ENCODE measurements around the gene NCKAP5. TPM values are rescaled to one million over a fixed set of nuclear protein-coding genes. Genes with fewer than 3 reads are reported as not detected.

Gene NCKAP5
- polyA plus RNA-seq, 1 experiment, result 2.1 TPM

GRCh38 chr2:132911726-132912724 is 656.2 kb downstream of the NCKAP5 start:
- no peak for TF ChIP-seq CTCF (IDR thresholded peaks at IDR 0.05; ENCODE audit: insufficient read depth, low read depth, low read length)
- Histone ChIP-seq H3K27me3 (ENCODE audit: control insufficient read depth, insufficient read depth, low read length) (no peaks in the 10 kb centered on the region), H3K4me3 (ENCODE audit: low read depth, low read length) (no peak overlapping the region), H3K36me3 (ENCODE audit: control insufficient read depth, insufficient read depth, low read length) (no peaks in the 10 kb centered on the region)
- ChIA-PET CTCF (no interaction called here), POLR2A (no interaction called here)
- DNase-seq (ENCODE audit: low read depth), result no peak

GRCh38 chr2:132910432-132910831 is 657.8 kb downstream of the NCKAP5 start:
- no peak for TF ChIP-seq CTCF (IDR thresholded peaks at IDR 0.05; ENCODE audit: insufficient read depth, low read depth, low read length)
- H3K4me3 ChIP-seq (ENCODE audit: low read depth, low read length), result no peak overlapping the region
- POLR2A ChIA-PET, result no interaction called here
- CTCF ChIA-PET, result interaction anchor here (0.6 to 0.9 kb wide), 2 partner anchors 21 to 233 kb away, joined by 3 to 5 read pairs; no protein-coding TSS in a partner anchor
- no peak for DNase-seq (ENCODE audit: low read depth)
- no peaks in the 10 kb centered on the region for H3K27me3 ChIP-seq (ENCODE audit: control insufficient read depth, insufficient read depth, low read length)
- H3K36me3 ChIP-seq (ENCODE audit: control insufficient read depth, insufficient read depth, low read length), result no peaks in the 10 kb centered on the region

- DNase-seq (ENCODE audit: low read depth), result no peak
- H3K27me3 ChIP-seq (ENCODE audit: control insufficient read depth, insufficient read depth, low read length), result no peaks in the 10 kb centered on the region
- H3K36me3 ChIP-seq (ENCODE audit: control insufficient read depth, insufficient read depth, low read length), result no peaks in the 10 kb centered on the region
- ChIA-PET CTCF (no interaction called here), POLR2A (no interaction called here)
- no peak overlapping the region for H3K4me3 ChIP-seq (ENCODE audit: low read depth, low read length)
- TF ChIP-seq CTCF (IDR thresholded peaks at IDR 0.05; ENCODE audit: insufficient read depth, low read depth, low read length), result no peak
These were observed 658.8 kb downstream of the NCKAP5 start for GRCh38 chr2:132909427-132909826.

- ChIA-PET POLR2A (no interaction called here), CTCF (no interaction called here)
- no peak for DNase-seq (ENCODE audit: low read depth)
These were observed 664.0 kb downstream of the NCKAP5 start for GRCh38 chr2:132904142-132904842.

More at GRCh38 chr2:132904142-132904842, 664.0 kb downstream of the NCKAP5 start:
- Histone ChIP-seq H3K27me3 (ENCODE audit: control insufficient read depth, insufficient read depth, low read length) (no peaks in the 10 kb centered on the region), H3K4me3 (ENCODE audit: low read depth, low read length) (no peak overlapping the region), H3K36me3 (ENCODE audit: control insufficient read depth, insufficient read depth, low read length) (no peaks in the 10 kb centered on the region)
- no peak for TF ChIP-seq CTCF (IDR thresholded peaks at IDR 0.05; ENCODE audit: insufficient read depth, low read depth, low read length)
